Kidney (tissue), 14 donors: ENCODE measurements around the gene KCNJ16. TPM values are rescaled to one million over a fixed set of nuclear protein-coding genes. Genes with fewer than 3 reads are reported as not detected.

ENCODE experiments used
- DNase-seq, 5 donors: peaks; one replicate each; pipeline ENCODE4 v3.0.0-alpha.2; 2013 to 2020
- FAIRE-seq: peaks from 2 replicates; lab custom pipeline; 2012; peaks lifted over from hg19 to GRCh38; lab: Jason Lieb, UNC
- H3K27ac ChIP-seq, 2 donors: one replicate each; pipeline ENCODE4 v1.7.0; 2013; ENCODE audit warnings: low read depth in 2 of 2, low read length in 2 of 2, inconsistent platforms in 1 of 2
- H3K27me3 ChIP-seq: one replicate; pipeline ENCODE4 v1.7.1; 2013; ENCODE audit warnings: low read length, inconsistent platforms; ENCODE audit not compliant: control insufficient read depth, insufficient read depth
- H3K36me3 ChIP-seq, 3 donors: one replicate each; pipeline versions ENCODE4 v1.7.0 to v1.7.1; 2013; ENCODE audit warnings: low read length in 3 of 3, control low read depth in 1 of 3, inconsistent platforms in 1 of 3; ENCODE audit not compliant: insufficient read depth in 3 of 3, control insufficient read depth in 2 of 3
- H3K4me1 ChIP-seq, 3 donors: one replicate each; pipeline versions ENCODE4 v1.7.0 to v1.7.1; 2013; ENCODE audit warnings: low read length in 3 of 3, inconsistent platforms in 1 of 3, low read depth in 1 of 3; ENCODE audit not compliant: control insufficient read depth in 2 of 3, insufficient read depth in 2 of 3
- H3K4me3 ChIP-seq, 3 donors: one replicate each; pipeline versions ENCODE4 v1.7.0 to v1.8.1; 2013; ENCODE audit warnings: low read length in 3 of 3, control low read depth in 1 of 3, inconsistent platforms in 1 of 3
- H3K9ac ChIP-seq, 3 donors: one replicate each; pipeline versions ENCODE4 v1.7.0 to v1.7.1; 2013; ENCODE audit warnings: low read length in 3 of 3, control low read depth in 1 of 3, inconsistent platforms in 1 of 3
- H3K9me3 ChIP-seq, 3 donors: one replicate each; pipeline versions ENCODE4 v1.7.0 to v1.7.1; 2013; ENCODE audit warnings: low read length in 3 of 3, control low read depth in 1 of 3, inconsistent platforms in 1 of 3; ENCODE audit not compliant: control insufficient read depth in 2 of 3, insufficient read depth in 1 of 3
- CTCF ChIP-seq: IDR thresholded peaks from 3 replicates; pipeline ENCODE4 v1.5.1; 2012; ENCODE audit warnings: mild to moderate bottlenecking, moderate library complexity, borderline replicate concordance; ENCODE audit not compliant: insufficient read depth; ENCODE audit errors: extremely low read depth
- intact Hi-C: fragments of 100-400 bp; cut with DNase I; formaldehyde crosslinking; loops from one replicate; pipeline ENCODE4 v1.11.1; 2022
- polyA plus RNA-seq: library from polyadenylated mRNA; stranded (reverse); fragments of 350-450 nt; fragmentation: Illumina TruSeq; extraction: RNeasy Lipid Tissue Mini Kit (QIAGEN cat#74804); gene quantifications from one replicate; pipeline ENCODE4 v1.2.3, GENCODE V29; 2014; ENCODE audit warnings: low read depth, low replicate concordance; ENCODE audit not compliant: insufficient read depth
- total RNA-seq: library from RNA; stranded (reverse); fragmentation: NEBNext Ultra II Directional; extraction: Animal tissue kit (Norgen Biotek cat#: 25700); gene quantifications from one replicate; pipeline ENCODE4 v1.2.1, GENCODE V29; 2021
- donor health status: control.
- donor health status: control.
- donor health status: control.
- donor health status: control.
- donor health status: control.
- donor health status: DM: yes; HTN: yes; CAD: no.
- donor health status: Normal renal cell carcinoma (clear cell type).

KCNJ16 gene
- total and polyA plus RNA-seq, 2 donors from 2014 or later: 163 to 281 TPM

DNA sequence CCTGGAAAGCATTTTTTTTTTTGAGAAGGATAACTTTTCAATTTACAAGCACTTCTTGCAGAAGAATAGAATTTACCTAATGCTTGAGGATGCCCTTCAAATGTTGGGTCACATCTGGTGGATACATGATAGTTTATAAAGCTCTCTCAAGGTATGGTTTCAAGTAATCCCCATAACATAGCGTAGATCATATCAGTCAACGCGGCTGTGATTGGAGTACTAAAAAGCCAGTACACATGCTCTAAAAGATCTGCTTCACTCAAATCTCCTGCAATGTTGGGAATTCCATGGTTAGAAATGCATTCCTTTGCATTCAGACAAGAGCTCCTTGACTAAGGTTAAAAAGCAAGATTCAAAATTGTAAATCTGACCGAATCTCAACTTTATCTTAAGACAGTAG is 3.9 kb upstream of the KCNJ16 start:
- intact Hi-C loops: no loop called here

DNA sequence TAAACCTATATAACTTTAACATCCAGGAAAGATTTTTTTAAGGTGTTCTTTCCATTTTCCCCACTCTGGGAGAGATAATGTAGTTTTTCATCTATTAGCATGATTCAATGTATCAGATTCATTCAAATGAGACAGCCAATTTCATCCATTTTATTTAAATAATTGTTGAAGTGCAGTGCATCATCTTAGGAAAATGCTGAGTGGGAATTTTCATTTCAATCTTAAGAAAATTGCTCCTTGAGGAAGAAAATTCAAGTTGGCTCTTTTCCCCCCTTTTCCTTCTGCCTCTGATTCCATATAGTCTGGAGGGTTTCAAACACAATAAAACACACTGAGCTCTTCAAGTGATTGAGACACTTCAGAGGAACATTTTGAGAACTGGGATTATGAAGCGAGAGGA is 3.4 kb upstream of the KCNJ16 start:
- intact Hi-C loops: no loop called here
- FAIRE-seq (no peak), DNase-seq (no peak)
- Histone ChIP-seq H3K9me3 (no peaks in the 10 kb centered on the region), H3K27me3 (no peaks in the 10 kb centered on the region), H3K9ac (no peak overlapping the region), H3K4me3 (peak overlapping the region in 2 of 3 donors; percentile 16 to 42), H3K27ac (peak overlapping the region; percentile 52 to 63), H3K36me3 (no peaks in the 10 kb centered on the region), H3K4me1 (peaks cover 2 to 24% (median 7%) of the 10 kb centered on the region in 3 donors)
- no peak for TF ChIP-seq CTCF

More for the DNA sequence above, 3.9 kb upstream of the KCNJ16 start:
- H3K4me3 ChIP-seq: peak overlapping the region in 1 of 3 donors; percentile 42
- DNase-seq (no peak), FAIRE-seq (no peak)
- H3K27me3 ChIP-seq: no peaks in the 10 kb centered on the region
- TF ChIP-seq CTCF: no peak
- H3K9me3 ChIP-seq: no peaks in the 10 kb centered on the region
- no peaks in the 10 kb centered on the region for H3K36me3 ChIP-seq
- H3K9ac ChIP-seq: no peak overlapping the region
- peak overlapping the region in 1 of 2 donors; percentile 20 for H3K27ac ChIP-seq
- peaks cover 2 to 24% (median 7%) of the 10 kb centered on the region in 3 donors for H3K4me1 ChIP-seq

- Histone ChIP-seq H3K9ac (peak overlapping the region in 1 of 3 donors; percentile 57), H3K9me3 (no peaks in the 10 kb centered on the region), H3K4me3 (peak overlapping the region; percentile 7 to 74 (median 67)), H3K27ac (peak overlapping the region; percentile 89 to 95), H3K27me3 (no peaks in the 10 kb centered on the region), H3K4me1 (peaks cover 2 to 24% (median 7%) of the 10 kb centered on the region in 3 donors), H3K36me3 (no peaks in the 10 kb centered on the region)
- FAIRE-seq (peak; percentile 52), DNase-seq (peak in 1 of 5 donors; percentile 53)
- intact Hi-C loops: no loop called here
- no peak for TF ChIP-seq CTCF
Observed at GRCh38 chr17:70072546-70073309, 2.3 kb upstream of the KCNJ16 start.
